CD4-positive, alpha-beta T cell treated with Interferon gamma for 1 hour (primary cell): ENCODE measurements around the gene CHD9NB.
"Not testable (repeated sequence)": the region's sequence is repeated elsewhere in the genome, so short reads cannot be mapped to it uniquely, and the experiment has no call there.

ENCODE experiments used
- DNase-seq: peaks from one replicate; pipeline ENCODE4 v3.0.0-alpha.2; 2020

CHD9NB gene

DNA sequence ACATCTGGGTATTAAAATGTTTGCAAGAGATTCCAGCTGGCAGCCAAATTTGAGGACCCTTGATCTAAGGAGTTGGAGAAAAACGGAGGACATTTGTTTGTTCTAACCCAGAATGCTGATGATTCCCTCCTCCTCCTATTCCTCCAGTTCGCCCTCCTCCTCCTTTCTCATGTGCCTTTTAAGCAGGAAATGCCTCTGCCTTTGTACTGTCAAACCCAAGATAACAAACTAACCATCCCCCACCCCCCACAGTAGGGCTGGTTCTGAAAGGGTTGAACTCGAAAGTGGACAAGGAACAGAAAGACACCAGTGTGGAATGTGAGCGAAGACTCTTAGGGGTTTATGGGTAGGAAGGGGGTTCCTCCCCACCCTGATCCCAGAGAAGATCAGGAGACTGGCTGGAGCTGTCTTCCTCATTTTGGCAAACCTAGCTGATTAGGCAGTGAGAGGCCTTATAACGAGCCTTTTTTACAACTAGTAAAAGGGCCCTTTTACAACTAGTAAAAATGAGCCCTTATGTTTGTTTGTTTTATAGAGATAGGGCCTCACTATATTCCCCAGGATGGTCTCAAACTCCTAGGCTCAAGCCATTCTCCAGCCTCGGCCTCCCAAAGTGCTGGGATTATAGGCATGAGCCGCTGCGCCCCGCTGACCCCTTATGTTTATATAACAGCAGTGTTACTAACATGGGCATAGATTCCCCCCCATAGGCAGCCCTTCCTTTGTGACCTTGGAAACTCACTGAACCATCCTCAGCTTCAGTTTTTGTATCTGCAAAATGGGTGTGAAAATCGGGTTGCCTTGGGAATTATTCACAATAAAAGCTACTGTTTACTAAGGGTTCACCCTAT lies 3.1 kb upstream of the CHD9NB start:
- DNase-seq = no peak

DNA sequence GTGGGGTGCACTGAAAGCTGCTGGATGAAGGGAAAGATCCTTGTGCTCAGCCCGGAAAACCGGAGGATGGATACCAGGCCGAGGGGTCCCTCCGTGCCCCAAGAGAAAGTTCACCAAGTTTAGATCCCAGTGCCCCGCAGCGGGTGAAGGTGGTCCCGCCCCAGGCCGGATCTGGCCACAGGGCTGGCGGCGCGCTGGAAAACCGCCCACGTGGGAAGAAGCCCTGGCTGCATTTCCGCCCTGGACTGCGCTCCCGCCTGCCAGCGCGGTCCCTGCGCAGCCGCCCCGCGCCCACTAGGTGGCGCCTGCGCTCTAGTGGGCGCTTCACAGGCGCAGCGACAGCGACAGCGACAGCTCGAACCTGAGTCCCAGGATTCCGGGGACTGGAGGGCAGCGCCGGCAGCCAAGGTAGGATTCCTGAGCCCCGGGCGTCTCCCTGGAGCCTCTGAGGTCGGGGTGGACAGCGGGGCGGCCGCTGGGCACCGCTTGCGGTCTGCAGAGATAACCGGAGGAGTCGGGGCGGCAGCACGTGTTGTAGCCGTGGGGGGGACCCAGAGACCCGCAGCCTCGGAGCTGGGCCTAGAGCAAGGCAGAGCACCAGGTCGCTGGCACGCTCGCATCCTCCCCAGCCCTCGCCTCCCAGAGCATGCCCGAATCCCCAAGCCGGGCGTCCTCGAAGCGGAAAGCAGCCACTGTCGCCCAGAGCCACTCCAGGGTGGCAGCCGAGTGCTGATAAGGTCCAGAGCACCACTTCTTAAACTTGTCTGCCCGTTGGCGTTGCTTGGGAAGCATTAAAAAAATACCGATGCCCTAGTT lies 2.2 kb upstream of the CHD9NB start, which contains the start of gene CHD9:
Gene CHD9, plus strand, starts transcription at position 322 of the 816 bp plus-strand sequence. CDS start 101,099 bp downstream, outside the sequence.
- DNase-seq = peak; percentile 69

DNA sequence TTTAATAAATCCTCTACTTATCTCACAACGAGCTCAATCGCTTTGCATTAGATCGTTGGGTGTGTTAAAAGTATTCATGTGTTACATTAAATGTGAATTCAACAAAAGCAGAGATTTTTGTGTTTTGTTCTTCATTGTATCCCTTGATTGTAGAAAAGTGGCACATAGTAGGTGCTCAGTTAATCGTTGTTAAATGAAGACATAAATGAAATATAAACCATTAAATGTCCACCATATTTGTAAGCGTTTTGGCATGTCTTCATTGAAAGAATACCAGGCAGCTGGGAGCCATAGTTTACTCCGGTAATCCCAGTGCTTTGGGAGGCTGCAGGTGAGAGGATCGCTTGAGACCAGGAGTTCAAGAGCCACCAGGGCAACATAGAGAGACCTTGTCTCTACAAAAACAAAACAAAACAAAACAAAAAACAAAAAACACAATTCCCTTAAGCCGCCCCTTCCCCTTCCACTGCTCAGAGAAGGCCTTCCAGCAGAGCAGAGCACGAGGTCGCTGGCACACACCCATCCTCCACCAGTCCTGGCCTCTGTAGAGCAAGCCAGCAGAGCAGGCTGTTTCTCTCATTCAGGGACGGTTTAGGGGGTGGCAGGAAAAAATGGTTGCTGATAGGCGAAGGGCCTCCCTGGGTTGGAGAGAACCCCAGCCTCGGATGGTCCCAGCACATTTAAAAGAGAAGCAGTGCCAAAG lies 1.4 kb upstream of the CHD9NB start:
- no peak for DNase-seq

DNA sequence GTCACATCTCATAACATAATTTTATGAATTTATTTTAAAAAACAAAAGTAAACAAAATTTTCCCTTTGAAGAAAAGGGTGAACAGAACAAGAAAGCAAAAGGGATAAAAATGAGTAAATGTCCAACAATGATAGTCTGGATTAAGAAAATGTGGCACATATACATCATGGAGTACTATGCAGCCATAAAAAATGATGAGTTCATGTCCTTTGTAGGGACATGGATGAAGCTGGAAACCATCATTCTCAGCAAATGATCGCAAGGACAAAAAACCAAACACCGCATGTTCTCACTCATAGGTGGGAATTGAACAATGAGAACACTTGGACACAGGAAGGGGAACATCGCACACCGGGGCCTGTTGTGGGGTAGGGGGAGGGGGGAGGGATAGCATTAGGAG lies 1.4 kb downstream of the CHD9NB start:
- not testable (repeated sequence) for DNase-seq

DNA sequence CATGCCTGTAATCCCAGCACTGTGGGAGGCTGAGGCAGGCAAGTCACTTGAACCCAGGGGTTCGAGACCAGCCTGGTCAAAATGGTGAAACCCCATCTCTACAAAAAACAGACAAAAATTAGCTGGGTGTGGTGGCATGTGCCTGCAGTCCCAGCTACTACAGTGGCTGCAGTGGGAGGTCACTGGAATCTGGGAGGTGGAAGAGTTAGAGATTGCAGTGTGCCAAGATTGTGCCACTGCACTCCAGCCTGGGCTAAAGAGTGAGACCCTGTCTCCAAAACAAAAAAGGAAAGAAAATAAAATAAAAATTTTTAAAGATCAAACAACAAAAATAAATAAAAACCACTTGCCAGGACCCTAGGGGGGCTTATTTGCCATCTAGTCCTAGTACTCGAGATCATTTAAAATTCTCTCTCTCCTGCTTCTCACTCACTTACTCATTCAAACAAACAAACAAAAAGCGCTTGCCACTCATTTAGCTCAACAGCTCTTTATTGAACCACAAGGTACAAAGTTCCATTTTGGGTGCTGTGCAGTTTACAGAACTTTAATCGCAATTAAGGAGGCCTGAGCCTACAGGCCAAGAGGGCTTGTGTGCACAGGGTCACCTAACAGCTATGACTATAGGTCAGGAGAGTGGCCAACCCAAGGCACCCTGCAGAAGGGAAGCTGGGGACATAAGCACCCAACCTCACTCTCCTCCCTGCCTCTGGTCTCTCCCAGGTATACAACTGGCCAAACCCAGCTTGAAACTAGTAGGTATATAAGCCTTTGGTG lies 4.4 kb downstream of the CHD9NB start:
- DNase-seq = no peak

DNA sequence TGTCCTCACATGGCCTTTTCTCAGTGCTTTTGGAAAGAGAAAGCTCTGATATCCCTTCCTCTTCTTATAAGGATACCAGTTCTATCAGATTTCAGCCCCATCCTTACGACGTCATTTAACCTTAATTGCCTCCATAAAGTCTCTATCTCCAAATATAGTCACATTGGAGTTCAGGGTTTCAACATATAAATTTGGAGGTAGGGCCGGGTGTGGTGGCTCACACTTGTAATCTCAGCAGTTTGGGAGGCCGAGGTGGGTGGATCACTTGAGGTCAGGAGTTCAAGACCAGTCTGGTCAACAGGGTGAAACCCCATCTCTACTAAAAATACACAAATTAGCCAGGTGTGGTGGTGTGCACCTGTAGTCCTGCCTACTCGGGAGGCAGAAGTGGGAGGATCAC lies 5.2 kb downstream of the CHD9NB start:
- DNase-seq = not testable (repeated sequence)

DNA sequence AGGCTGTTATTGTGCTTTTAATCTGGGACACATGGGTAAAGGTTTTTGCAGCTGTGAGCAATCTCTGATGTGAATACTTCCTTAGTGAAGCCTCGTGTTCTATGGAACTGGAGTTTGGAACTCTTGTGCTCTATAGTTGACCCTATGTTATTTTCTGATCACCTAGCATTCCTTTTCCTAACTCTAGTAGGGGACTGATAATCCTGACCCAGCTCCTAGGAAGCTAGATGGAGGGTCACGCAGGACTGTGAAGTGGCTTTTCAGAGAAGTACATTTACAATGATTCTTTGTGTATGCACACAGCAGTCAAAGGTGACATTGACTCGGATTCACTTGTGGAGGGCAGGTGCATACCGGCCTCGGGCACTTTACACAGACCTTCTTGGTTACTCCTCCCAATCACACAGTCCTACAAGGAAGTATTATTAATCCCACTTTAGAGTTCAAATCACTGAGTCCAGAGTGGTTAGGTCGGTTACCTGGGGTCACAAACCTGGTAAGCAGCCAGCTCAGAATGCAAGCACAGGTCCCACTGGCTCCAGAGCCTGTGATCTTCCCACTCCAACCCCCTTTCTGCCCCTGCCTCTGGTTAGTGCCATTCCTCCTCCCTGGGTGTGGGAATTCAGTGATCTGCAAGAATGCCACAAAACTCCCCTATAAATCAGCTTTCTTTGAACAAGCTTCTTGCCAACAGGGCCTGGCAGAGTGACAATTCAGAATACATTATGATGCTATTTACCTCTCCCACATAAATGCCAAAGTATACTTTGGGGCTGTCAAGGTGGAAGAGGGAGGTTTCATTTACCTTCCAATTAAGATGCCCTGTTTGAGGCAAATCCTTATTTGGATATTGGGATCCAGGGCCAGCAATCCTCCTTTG lies 7.1 kb downstream of the CHD9NB start:
- no peak for DNase-seq

DNA sequence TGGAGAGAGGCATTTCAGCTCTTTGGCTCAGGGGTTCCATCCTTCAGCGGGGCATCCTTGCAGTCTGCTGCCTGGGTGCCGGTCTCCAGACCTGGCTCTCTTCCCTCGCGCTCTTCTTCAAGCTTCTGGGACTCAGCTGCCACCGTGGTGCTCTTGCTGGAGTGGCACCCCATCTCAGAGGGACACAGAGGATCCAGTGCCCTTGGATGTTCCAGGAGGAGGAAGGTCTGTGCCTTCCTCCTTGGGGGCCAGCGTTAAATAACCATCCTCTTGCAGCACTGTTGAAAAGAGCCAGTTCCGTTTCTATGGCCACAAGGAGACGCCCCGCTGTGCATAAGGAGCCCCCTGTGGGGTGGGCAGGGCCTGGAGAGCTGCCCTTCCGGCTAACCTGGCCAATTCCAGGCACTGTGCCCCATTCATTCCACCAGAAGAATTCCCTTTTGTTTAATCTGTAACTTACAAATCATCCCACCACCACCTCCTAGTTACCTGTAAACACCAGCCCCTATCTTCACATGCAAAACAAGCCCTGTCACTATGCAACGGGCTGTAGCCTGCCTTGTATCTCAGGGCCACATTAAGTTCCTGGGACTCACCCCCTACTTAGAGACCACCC lies 8.6 kb downstream of the CHD9NB start:
- DNase-seq = no peak

DNA sequence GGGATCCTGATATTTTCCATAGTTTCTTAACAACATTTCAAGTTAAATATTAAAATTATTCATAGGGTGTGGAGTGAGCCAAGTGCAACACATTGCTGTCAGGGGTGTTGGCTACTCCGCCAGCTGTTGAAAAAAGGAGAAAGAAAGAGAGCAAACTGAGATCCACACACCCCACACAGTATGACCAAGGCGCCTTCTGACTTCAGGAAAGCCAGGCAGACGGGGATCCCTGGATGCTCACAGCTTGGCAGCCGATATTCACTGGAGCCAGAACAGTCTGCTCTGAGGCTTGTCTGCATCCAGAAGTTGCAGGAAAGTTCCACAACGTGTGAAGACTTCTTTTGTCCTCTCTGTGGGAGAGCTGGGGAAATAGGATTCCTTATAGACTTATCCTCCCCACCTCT lies 9.3 kb downstream of the CHD9NB start:
- DNase-seq = no peak

DNA sequence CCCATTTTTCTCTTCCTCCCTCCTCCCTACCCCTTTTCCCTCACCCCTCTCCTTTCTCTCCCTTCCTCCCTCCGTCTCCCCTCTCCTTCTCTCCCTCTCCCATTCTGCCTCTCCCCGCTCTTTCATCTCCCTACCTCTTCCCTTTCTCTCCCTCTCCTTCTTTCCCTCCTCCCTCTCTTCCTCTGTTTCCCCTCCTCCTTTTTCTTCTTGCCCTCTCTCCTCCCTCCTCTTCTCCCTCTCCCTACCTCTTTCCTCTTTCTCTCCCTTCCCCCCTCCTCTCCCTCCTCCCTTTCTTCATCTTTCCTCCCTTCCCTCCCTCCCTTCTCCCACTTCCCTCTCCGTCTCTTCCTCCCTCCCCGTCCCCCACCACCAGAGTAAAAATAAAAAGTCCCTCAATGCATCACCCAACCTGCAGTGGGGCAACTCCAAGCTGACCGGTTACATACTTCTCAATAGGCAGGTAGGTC lies 10.4 kb downstream of the CHD9NB start:
- no peak for DNase-seq

DNA sequence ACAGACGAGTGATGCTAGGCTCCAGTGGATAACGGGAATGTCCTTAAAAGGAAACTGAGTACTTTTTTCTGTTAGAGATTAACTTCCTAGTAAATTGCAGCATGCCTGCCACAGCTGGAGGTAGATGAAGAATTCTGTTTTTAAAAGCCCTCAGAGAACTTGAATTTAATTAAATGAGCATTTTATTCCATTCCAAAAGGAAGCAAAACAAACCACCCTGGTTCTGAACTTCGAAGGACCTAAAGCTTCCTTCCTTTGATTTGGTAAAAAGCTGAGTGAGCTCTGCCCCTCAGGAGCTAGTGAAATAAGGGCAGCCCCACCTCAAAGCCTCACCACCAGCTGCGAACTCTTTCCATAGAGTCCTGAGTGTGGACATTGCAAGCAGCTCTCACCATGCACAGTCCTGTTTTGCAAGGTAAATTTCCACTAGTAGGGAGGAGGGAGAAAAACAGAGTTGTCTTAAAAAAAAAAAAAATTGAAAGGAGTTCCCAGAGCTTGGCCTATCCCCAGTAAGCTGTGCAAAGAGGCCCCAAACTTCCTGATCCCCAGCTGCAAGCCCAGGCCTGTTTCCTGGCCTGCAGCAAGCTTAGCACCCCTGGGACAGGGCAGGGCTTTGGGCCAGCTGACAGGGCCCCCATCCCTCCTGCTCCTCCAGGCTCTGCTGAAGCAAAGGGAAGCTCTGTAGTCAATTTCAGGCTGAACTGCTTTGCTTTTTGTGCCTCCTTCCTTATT lies 11.2 kb downstream of the CHD9NB start:
- no peak for DNase-seq

DNA sequence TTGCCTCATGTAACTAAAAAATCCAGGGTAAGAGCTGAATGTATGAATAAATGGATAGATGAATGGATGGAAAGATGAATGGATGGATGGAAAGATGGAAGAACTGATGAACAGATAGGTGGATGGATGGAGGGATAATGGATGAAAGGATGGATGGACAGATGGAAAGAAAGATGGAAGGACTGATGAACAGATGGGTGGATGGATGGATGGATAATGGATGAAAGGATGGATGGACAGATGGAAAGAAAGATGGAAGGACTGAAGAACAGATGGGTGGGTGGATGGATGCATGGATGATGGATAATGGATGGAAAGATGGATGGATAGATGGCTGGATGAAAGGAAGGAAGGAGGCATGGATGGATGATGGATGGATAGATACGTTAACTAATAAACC lies 11.9 kb downstream of the CHD9NB start:
- no peak for DNase-seq

DNA sequence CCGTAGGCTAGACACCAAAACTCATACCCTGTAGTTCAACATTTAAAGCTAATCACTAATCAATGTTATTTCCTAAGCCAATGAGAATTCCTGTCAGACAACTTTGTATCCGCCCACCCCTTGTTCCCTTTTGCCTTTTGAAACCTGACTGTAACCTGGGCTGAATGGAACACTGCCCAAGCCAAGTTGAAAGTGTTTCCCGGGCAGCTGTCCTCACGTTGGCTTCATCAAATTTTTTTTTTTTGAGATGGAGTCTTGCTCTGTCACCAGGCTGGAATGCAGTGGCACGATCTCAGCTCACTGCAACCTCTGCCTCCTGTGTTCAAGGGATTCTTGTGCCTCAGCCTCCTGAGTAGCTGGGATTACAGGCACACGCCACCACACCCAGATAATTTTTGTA lies 16.0 kb downstream of the CHD9NB start:
- DNase-seq = not testable (repeated sequence)

DNA sequence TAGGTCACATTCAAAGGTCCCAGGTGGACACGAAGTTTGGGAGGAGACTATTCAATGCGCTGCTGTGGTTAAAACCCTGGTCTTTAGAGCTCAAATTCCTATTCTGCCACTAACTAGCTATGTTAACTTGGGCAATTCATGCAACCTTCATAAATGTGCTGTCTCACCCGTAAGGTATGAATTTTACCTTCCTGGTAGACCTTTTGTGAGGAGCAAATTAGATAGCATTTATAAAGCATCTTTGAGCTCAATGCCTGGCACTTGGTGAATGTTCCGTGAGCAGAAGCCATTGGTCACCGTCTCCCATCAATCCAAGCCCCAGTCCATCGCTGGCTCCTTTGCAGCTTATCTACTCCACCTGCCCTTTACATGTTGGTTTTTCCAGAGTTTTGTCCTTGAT lies 16.6 kb downstream of the CHD9NB start:
- no peak for DNase-seq

DNA sequence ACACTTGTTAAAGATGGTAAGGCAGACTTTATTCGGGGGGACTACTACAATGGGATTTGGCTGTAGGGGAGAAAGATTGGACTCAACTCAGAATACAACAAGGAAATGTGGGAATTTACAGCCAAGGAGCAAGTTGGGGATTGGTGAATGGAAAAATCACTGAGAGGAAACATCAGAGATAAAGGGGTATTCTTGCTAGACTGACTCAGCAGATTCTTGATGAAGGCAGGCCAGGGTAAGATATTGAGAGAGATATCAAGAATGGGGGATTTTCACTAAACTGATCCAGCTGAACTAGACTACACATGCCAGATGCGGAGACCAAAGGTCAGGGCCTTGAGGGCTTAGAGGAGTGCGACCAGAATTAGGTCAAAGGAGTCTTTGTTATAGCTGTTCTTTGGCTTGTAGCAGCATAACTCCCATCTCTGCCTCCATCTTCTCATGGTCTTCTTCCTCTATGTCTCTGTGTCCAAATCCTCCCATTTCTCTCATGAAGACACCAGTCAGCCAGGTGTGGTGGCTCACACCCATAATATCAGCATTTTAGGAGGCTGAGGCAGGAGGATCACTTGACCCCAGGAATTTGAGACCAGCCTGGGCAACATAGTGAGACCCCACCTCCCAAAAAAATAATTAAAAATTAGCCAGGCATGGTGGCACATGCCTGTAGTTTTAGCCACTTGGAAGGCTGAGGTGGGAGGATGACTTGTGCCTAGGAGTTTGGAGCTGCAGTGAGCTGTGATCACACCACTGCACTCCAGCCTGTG lies 17.3 kb downstream of the CHD9NB start:
- DNase-seq = no peak

DNA sequence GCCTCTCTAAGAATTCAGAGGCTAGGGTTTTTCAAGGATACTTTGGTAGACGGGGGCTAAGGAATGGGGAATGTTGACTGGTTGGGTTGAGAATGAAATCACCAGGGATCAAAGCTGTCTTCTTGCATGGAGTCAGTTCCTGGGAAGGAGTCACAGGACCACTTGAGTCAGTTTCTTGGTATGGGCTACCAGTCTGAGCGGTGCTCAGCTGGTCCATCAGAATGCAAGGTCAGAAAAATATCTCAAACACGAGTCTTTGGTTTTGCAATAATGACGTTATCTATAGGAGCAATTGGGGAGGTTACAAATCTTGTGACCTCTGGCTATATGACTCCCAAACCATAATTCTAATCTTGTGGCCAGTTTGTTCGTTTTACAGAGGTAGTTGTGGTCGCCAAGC lies 18.4 kb downstream of the CHD9NB start:
- DNase-seq = no peak

DNA sequence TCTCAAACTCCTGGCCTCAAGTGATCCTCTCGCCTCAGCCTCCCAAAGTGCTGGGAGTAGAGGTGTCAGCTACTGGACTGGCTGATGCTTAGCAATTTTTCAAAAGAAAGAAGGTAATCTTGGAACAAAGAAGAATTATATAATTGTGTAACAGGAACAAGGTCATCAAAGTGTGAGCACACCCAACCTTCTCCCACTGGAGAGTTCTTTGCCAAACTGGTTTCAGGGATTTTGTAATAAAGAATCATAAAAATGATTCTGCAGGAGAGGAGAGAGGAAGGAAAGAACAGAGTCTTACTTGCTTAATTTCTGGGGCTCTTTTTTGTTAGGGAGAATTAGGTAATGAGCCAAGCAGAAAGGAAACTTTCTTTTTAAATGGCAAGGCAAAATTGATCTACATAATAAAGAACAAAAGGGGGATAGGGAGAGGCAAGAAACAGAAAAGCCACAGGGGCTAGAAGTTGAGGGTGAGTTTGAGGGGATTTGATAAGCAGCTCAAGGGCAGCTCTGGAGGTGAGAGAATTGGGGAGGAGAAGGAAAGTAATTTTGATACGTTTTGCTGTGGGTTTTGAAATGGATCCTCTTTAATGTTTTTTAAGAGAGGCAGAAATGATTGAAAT lies 21.3 kb downstream of the CHD9NB start:
- no peak for DNase-seq

DNA sequence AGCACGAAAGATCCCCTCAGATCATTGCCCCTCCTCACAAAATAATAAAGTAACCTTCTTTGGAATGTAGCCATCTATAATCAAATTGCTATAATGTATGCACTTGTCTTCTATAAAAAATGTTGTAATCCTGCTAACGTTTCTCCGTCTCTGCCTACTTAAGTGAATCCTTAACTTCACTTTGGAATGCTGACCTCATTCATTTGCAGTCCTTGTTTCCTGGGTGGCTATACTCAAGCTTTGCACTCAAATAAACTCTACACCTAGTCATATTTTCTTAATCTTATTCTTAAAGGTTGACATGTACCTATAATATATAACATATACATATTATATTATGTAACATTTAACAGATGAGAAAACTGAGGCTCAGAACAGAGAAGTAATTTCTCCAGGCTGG lies 22.7 kb downstream of the CHD9NB start:
- DNase-seq = no peak

DNA sequence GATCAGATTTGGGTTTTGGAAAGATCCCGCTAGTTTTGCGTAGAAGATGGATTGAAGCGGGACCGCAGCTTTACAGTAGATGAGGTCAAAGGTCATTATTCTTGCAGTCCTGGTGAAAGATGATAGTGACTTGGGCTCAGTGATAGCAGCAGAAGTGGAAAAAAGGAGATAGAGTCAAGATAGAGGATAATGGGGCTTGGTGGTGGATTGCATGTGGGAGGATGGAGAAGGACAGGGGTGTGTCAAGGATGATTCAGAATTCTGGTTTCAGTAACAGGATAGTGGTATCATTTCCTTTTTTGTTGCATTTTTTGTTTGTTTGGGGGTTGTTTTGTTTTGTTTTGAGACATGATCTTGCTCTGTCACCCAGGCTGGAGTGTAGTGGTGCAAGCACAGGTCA lies 28.7 kb downstream of the CHD9NB start:
- DNase-seq = no peak
